B cell (primary cell): ENCODE data around the gene CACNA2D4. TPM values are rescaled to one million over a fixed set of nuclear protein-coding genes. Genes with fewer than 3 reads are reported as not detected.

Source experiments
- ATAC-seq: fragments of 200-7000 bp; cut with Tn5 transposase; one replicate; pipeline ENCODE4 v1.10.0; 2021; ENCODE audit warnings: low read depth, mild to moderate bottlenecking, moderate number of reproducible peaks, moderate library complexity
- CTCF ChIA-PET: fragments of 350-600 bp; sonication (Branson Sonifier 250); formaldehyde crosslinking; loops from one replicate; lab custom pipeline; 2021; ENCODE audit warnings: antibody characterized with exemption, inconsistent platforms; lab: Charles Lee
- POLR2A ChIA-PET: fragments of 350-600 bp; sonication (Branson Sonifier 250); formaldehyde crosslinking; loops from one replicate; lab custom pipeline; 2021; ENCODE audit warnings: antibody characterized with exemption; lab: Charles Lee
- DNase-seq: peaks from one replicate; pipeline ENCODE4 v3.0.0; 2013
- H2AFZ ChIP-seq: 2 replicates; pipeline ENCODE4 v1.6.1; 2012; ENCODE audit warnings: mild to moderate bottlenecking, low read depth, low read length; ENCODE audit not compliant: insufficient read depth, poor library complexity, severe bottlenecking
- H3K27ac ChIP-seq, 2 donors: 1 replicate in 1 of 2; 2 replicates in 1 of 2; pipeline ENCODE4 v1.5.1; 2012 to 2013; ENCODE audit warnings: low read length in 2 of 2, mild to moderate bottlenecking in 2 of 2, moderate library complexity in 1 of 2
- H3K27me3 ChIP-seq, 4 experiments: fragments of 200-600 bp in 1 of 4; sonication (generic) in 1 of 4; replicated peaks in 1 of 4; 1 replicate in 2 of 4; 2 replicates in 2 of 4; pipeline versions ENCODE4 v1.6.1 to v1.7.0; 2013 to 2016; ENCODE audit warnings: low read length in 3 of 4, mild to moderate bottlenecking in 2 of 4, mixed read lengths in 1 of 4, moderate library complexity in 1 of 4; ENCODE audit not compliant: insufficient read depth in 4 of 4, control insufficient read depth in 3 of 4; ENCODE audit errors: control extremely low read depth in 1 of 4
- H3K36me3 ChIP-seq, 2 experiments: replicated peaks in 1 of 2; 1 replicate in 1 of 2; 2 replicates in 1 of 2; pipeline versions ENCODE4 v1.6.1 to v1.7.1; 2013; ENCODE audit warnings: low read length in 1 of 2; ENCODE audit not compliant: insufficient read depth in 2 of 2, control insufficient read depth in 1 of 2; ENCODE audit errors: control extremely low read depth in 1 of 2, extremely low read depth in 1 of 2
- H3K4me1 ChIP-seq, 2 donors: fragments of 200-600 bp in 1 of 2; sonication (generic) in 1 of 2; 1 replicate in 1 of 2; 2 replicates in 1 of 2; pipeline versions ENCODE4 v1.5.1 to v1.6.1; 2013 to 2017; ENCODE audit warnings: low read length in 2 of 2; ENCODE audit not compliant: control insufficient read depth in 2 of 2, insufficient read depth in 2 of 2
- H3K4me2 ChIP-seq: replicated peaks from 2 replicates; pipeline ENCODE3; 2012; ENCODE audit warnings: mild to moderate bottlenecking, low read depth, low read length; ENCODE audit not compliant: poor library complexity, severe bottlenecking
- H3K4me3 ChIP-seq, 5 experiments: fragments of 200-600 bp in 1 of 5; sonication (generic) in 1 of 5; 1 replicate in 3 of 5; 2 replicates in 2 of 5; pipeline versions ENCODE4 v1.5.1 to v1.7.0; 2011 to 2016; ENCODE audit warnings: low read length in 4 of 5, mild to moderate bottlenecking in 4 of 5, low read depth in 2 of 5, control low read depth in 1 of 5, moderate library complexity in 1 of 5; ENCODE audit not compliant: insufficient read depth in 1 of 5; ENCODE audit errors: control extremely low read depth in 1 of 5, extremely low read depth in 1 of 5
- H3K79me2 ChIP-seq: fragments of 200-600 bp; sonication (generic); one replicate; pipeline ENCODE4 v1.6.0; 2016; ENCODE audit warnings: low read length; ENCODE audit not compliant: control insufficient read depth, insufficient read depth
- H3K9ac ChIP-seq: fragments of 200-600 bp; sonication (generic); 2 replicates; pipeline ENCODE4 v1.6.1; 2017; ENCODE audit warnings: mild to moderate bottlenecking, low read length, moderate library complexity
- H3K9me3 ChIP-seq, 3 donors: one replicate each; pipeline versions ENCODE4 v1.6.1 to v1.7.1; 2013; ENCODE audit warnings: low read length in 2 of 3; ENCODE audit not compliant: control insufficient read depth in 2 of 3, insufficient read depth in 1 of 3; ENCODE audit errors: control extremely low read depth in 1 of 3
- H4K20me1 ChIP-seq: 2 replicates; pipeline ENCODE4 v1.6.0; 2012; ENCODE audit warnings: mild to moderate bottlenecking, low read length; ENCODE audit not compliant: insufficient read depth, control insufficient read depth, poor library complexity, severe bottlenecking
- H3K27ac Mint-ChIP-seq: one replicate; pipeline ENCODE4 v1.8.0; 2021; ENCODE audit warnings: mixed read lengths
- H3K27me3 Mint-ChIP-seq: one replicate; pipeline ENCODE4 v1.8.0; 2021; ENCODE audit warnings: mixed read lengths
- H3K4me1 Mint-ChIP-seq: one replicate; pipeline ENCODE4 v1.8.0; 2021; ENCODE audit warnings: mixed read lengths
- H3K4me3 Mint-ChIP-seq: one replicate; pipeline ENCODE4 v1.8.0; 2021; ENCODE audit warnings: mixed read lengths
- H3K9me3 Mint-ChIP-seq: one replicate; pipeline ENCODE4 v1.8.0; 2022; ENCODE audit warnings: mixed read lengths; ENCODE audit not compliant: insufficient read depth
- EZH2 ChIP-seq: IDR thresholded peaks from 2 replicates; pipeline ENCODE4 v1.6.1; 2012; ENCODE audit warnings: borderline replicate concordance, low read depth, mild to moderate bottlenecking, moderate library complexity, low read length; ENCODE audit not compliant: insufficient read depth, poor library complexity, severe bottlenecking
- WGBS: methylation state at CpG from one replicate; pipeline ENCODE4 v1.1.5; 2013; ENCODE audit warnings: missing lambda C conversion rate; ENCODE audit not compliant: insufficient coverage; 5-methylcytosine and 5-hydroxymethylcytosine counted together
- intact Hi-C: fragments of 100-400 bp; cut with micrococcal nuclease; formaldehyde crosslinking; loops from one replicate; pipeline ENCODE4 v1.10.0; 2022
- polyA plus RNA-seq: library from polyadenylated mRNA; depleted of rRNA; stranded (reverse); fragments of >200 nt; gene quantifications from 2 replicates; pipeline ENCODE4 v1.2.3, GENCODE V29; 2012
- total RNA-seq, 2 donors: library from RNA; stranded (reverse); fragments of 120-200 nt in 1 of 2; gene quantifications; 1 replicate in 1 of 2; 2 replicates in 1 of 2; pipeline versions ENCODE4 v1.2.3 to v1.2.4, GENCODE V29; 2013 to 2022
- TF ChIP-seq, protein P1 (sequence below): fragments of 200-600 bp; IDR thresholded peaks from one replicate; pipeline ENCODE4 v1.8.0; 2022; ENCODE audit warnings: antibody characterized with exemption, mild to moderate bottlenecking

Gene CACNA2D4
- total and polyA plus RNA-seq, 2 donors (not counting 1 experiment from before 2014, with no cell fraction given) = 6.0 to 7.4 TPM

- DNase-seq (no peak), ATAC-seq (no peak)
- Histone ChIP-seq H3K4me1 (peaks cover 20 to 21% of the 10 kb centered on the region in 2 donors), H3K79me2 (no peaks in the 10 kb centered on the region), H3K9ac (no peak overlapping the region), H2AFZ (no peak overlapping the region), H4K20me1 (no peaks in the 10 kb centered on the region), H3K9me3 (no peaks in the 10 kb centered on the region), H3K4me2 (no peak overlapping the region), H3K27me3 (no peaks in the 10 kb centered on the region), H3K4me3 (no peak overlapping the region), H3K36me3 (peaks cover 0 to 11% of the 10 kb centered on the region in 2 experiments), H3K27ac (no peak overlapping the region)
- TF ChIP-seq, protein P1, sequence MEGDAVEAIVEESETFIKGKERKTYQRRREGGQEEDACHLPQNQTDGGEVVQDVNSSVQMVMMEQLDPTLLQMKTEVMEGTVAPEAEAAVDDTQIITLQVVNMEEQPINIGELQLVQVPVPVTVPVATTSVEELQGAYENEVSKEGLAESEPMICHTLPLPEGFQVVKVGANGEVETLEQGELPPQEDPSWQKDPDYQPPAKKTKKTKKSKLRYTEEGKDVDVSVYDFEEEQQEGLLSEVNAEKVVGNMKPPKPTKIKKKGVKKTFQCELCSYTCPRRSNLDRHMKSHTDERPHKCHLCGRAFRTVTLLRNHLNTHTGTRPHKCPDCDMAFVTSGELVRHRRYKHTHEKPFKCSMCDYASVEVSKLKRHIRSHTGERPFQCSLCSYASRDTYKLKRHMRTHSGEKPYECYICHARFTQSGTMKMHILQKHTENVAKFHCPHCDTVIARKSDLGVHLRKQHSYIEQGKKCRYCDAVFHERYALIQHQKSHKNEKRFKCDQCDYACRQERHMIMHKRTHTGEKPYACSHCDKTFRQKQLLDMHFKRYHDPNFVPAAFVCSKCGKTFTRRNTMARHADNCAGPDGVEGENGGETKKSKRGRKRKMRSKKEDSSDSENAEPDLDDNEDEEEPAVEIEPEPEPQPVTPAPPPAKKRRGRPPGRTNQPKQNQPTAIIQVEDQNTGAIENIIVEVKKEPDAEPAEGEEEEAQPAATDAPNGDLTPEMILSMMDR = no peak
- TF ChIP-seq EZH2 = no peak
- 97% methylated on average over 9 of the region's 12 CpGs for WGBS
- POLR2A ChIA-PET = no interaction called here
- no peaks in the 10 kb centered on the region for H3K9me3 Mint-ChIP-seq
- H3K4me3 Mint-ChIP-seq = no peak overlapping the region
- H3K27me3 Mint-ChIP-seq = no peaks in the 10 kb centered on the region
- H3K27ac Mint-ChIP-seq = no peak overlapping the region
- CTCF ChIA-PET = interaction anchor here (3.1 to 8.1 kb wide), 3 partner anchors 11 to 147 kb away, joined by 63 to 327 read pairs (median 152); no protein-coding TSS in a partner anchor
- H3K4me1 Mint-ChIP-seq = peaks cover 21% of the 10 kb centered on the region
- intact Hi-C loops = no loop called here
These were observed 19.2 kb upstream of the CACNA2D4 start for GRCh38 chr12:1937481-1938224.
